OCI-LY1 (cell line): Measurements from ENCODE around the gene PHACTR4.

Experiments
- EZH2 ChIP-seq: fragments of 200-600 bp; sonication (generic), shearing (Covaris generic); IDR thresholded peaks from 2 replicates; pipeline ENCODE4 v1.8.0; 2017; ENCODE audit warnings: borderline replicate concordance, mixed run types, mild to moderate bottlenecking, antibody characterized with exemption, low read length, moderate library complexity, mixed read lengths
- TF ChIP-seq, protein P1 (sequence below): fragments of 200-600 bp; sonication (generic), shearing (Covaris generic); IDR thresholded peaks from 2 replicates; pipeline ENCODE4 v1.5.1; 2017; ENCODE audit warnings: mild to moderate bottlenecking, antibody characterized with exemption, low read length, moderate library complexity, mixed read lengths

DNA sequence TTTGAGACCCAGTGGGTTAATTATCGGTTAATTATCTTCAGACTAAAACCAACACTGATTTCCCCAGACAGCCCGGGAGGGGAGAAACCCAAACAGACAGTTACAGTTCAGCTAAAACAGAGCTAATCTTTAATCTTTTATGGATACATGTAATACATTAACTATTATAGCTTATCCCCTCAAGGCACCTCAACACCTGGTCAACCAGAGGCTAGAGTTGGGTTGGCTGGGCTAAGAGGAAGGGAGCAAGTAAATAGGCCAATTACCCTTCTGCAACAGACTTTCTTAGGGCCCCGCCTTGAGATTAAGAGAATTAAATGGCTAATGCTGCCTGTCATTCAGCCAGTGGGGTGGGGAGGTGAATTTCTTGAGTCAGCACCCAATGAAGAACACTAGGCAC is 47.3 kb upstream of the PHACTR4 start:
- TF ChIP-seq, protein P1, sequence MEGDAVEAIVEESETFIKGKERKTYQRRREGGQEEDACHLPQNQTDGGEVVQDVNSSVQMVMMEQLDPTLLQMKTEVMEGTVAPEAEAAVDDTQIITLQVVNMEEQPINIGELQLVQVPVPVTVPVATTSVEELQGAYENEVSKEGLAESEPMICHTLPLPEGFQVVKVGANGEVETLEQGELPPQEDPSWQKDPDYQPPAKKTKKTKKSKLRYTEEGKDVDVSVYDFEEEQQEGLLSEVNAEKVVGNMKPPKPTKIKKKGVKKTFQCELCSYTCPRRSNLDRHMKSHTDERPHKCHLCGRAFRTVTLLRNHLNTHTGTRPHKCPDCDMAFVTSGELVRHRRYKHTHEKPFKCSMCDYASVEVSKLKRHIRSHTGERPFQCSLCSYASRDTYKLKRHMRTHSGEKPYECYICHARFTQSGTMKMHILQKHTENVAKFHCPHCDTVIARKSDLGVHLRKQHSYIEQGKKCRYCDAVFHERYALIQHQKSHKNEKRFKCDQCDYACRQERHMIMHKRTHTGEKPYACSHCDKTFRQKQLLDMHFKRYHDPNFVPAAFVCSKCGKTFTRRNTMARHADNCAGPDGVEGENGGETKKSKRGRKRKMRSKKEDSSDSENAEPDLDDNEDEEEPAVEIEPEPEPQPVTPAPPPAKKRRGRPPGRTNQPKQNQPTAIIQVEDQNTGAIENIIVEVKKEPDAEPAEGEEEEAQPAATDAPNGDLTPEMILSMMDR = no peak
- TF ChIP-seq EZH2 = no peak
